Stomach (tissue), 4 donors: Measurements from ENCODE around the gene TBC1D2.

Source experiments
- EP300 ChIP-seq: sonication (generic); formaldehyde crosslinking; IDR thresholded peaks from one replicate; pipeline ENCODE4 v1.6.1; 2017; ENCODE audit warnings: antibody characterized with exemption
- POLR2A ChIP-seq, 4 donors: fragments of 450-650 bp; IDR thresholded peaks; one replicate each; pipeline ENCODE4 v1.6.1; 2016; ENCODE audit warnings: antibody characterized with exemption in 4 of 4, control low read depth in 2 of 4, mild to moderate bottlenecking in 1 of 4, moderate library complexity in 1 of 4
- POLR2AphosphoS5 ChIP-seq, 3 donors: sonication (generic); formaldehyde crosslinking; IDR thresholded peaks; one replicate each; pipeline ENCODE4 v1.6.1; 2016; ENCODE audit warnings: antibody characterized with exemption in 3 of 3
- TF ChIP-seq, protein P1 (sequence below), 7 experiments: fragments of 450-650 bp in 4 of 7; fragments of 200-600 bp in 3 of 7; sonication (generic) in 3 of 7; IDR thresholded peaks; one replicate each; pipeline ENCODE4 v1.5.1; 2016 to 2019; ENCODE audit warnings: antibody characterized with exemption in 7 of 7, control low read depth in 2 of 7, mild to moderate bottlenecking in 1 of 7

DNA sequence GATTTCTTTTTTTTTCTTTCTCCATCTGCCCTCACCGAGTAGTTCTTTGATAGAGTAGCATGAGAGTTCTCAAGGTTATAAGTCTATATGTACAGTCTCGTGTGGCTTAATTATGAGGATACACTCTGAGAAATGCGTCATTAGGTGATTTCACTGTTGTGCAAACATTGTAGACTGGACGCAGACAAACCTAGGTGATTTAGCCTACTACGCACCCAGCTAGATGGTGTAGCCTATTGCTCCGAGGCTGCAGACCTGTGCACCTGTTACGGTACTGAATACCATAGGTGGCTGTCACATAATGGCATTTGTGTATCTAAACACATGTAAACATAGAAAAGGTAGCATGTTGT lies 36.1 kb downstream of the TBC1D2 start:
- TF ChIP-seq POLR2AphosphoS5 (IDR thresholded peaks at IDR 0.05) (no peak), POLR2A (IDR thresholded peaks at IDR 0.05) (no peak), EP300 (no peak)
- TF ChIP-seq, protein P1, sequence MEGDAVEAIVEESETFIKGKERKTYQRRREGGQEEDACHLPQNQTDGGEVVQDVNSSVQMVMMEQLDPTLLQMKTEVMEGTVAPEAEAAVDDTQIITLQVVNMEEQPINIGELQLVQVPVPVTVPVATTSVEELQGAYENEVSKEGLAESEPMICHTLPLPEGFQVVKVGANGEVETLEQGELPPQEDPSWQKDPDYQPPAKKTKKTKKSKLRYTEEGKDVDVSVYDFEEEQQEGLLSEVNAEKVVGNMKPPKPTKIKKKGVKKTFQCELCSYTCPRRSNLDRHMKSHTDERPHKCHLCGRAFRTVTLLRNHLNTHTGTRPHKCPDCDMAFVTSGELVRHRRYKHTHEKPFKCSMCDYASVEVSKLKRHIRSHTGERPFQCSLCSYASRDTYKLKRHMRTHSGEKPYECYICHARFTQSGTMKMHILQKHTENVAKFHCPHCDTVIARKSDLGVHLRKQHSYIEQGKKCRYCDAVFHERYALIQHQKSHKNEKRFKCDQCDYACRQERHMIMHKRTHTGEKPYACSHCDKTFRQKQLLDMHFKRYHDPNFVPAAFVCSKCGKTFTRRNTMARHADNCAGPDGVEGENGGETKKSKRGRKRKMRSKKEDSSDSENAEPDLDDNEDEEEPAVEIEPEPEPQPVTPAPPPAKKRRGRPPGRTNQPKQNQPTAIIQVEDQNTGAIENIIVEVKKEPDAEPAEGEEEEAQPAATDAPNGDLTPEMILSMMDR (IDR thresholded peaks at IDR 0.05), result no peak
